IMR-90 (cell line): ENCODE results near the gene TSPO. TPM values are rescaled to one million over a fixed set of nuclear protein-coding genes. Genes with fewer than 3 reads are reported as not detected.

ENCODE experiments used
- ATAC-seq: fragments of 200-7000 bp; cut with Tn5 transposase; 2 replicates; pipeline ENCODE4 v1.9.1; 2020; ENCODE audit warnings: low read depth, mild to moderate bottlenecking, moderate library complexity
- BruUV-seq: library from RNA; stranded (reverse); fragments of 400-500 nt; replicated peaks from 2 replicates; lab custom pipeline; 2021; lab: Mats Ljungman, UMichigan
- CTCF ChIA-PET: fragments of 300-600 bp; formaldehyde crosslinking; extraction: SDS; loops from one replicate; lab custom pipeline; 2021; ENCODE audit warnings: antibody characterized with exemption; lab: Yijun Ruan, JAX
- POLR2A ChIA-PET: fragments of 300-600 bp; sonication (Branson Sonifier 250); formaldehyde crosslinking; loops from one replicate; lab custom pipeline; 2022; ENCODE audit warnings: antibody characterized with exemption; ENCODE audit not compliant: unreplicated experiment; lab: Charles Lee
- DNase-seq: peaks from one replicate; pipeline ENCODE4 v3.0.0; 2013
- H2AFZ ChIP-seq: replicated peaks from 2 replicates; pipeline ENCODE3; 2013; ENCODE audit warnings: low read length, mild to moderate bottlenecking; ENCODE audit not compliant: poor library complexity
- H2AK5ac ChIP-seq: 2 replicates; pipeline ENCODE4 v1.6.1; 2013; ENCODE audit warnings: low read depth, low read length, inconsistent platforms
- H2AK9ac ChIP-seq: replicated peaks from 2 replicates; pipeline ENCODE3; 2013; ENCODE audit warnings: mild to moderate bottlenecking, low read depth, low read length, moderate library complexity; ENCODE audit not compliant: poor library complexity
- H2BK120ac ChIP-seq: 2 replicates; pipeline ENCODE4 v1.6.1; 2013; ENCODE audit warnings: low read depth, low read length, inconsistent platforms
- H2BK15ac ChIP-seq: 3 replicates; pipeline ENCODE4 v1.6.1; 2013; ENCODE audit warnings: low read depth, low read length, inconsistent platforms
- H2BK20ac ChIP-seq: 2 replicates; pipeline ENCODE4 v1.6.1; 2013; ENCODE audit warnings: low read depth, mild to moderate bottlenecking, inconsistent platforms, low read length, moderate library complexity
- H2BK5ac ChIP-seq: 2 replicates; pipeline ENCODE4 v1.6.1; 2013; ENCODE audit warnings: mild to moderate bottlenecking, low read depth, low read length, inconsistent platforms; ENCODE audit not compliant: poor library complexity, severe bottlenecking
- H3K14ac ChIP-seq: replicated peaks from 2 replicates; pipeline ENCODE4 v1.6.1; 2013; ENCODE audit warnings: low read depth, low read length, inconsistent platforms
- H3K18ac ChIP-seq: 2 replicates; pipeline ENCODE4 v1.6.1; 2013; ENCODE audit warnings: low read depth, low read length, control low read depth
- H3K23ac ChIP-seq: 2 replicates; pipeline ENCODE4 v1.6.1; 2013; ENCODE audit warnings: low read depth, low read length, inconsistent platforms
- H3K27ac ChIP-seq: 2 replicates; pipeline ENCODE4 v1.5.1; 2013; ENCODE audit warnings: mild to moderate bottlenecking, control low read depth, low read length; ENCODE audit not compliant: insufficient read depth
- H3K27me3 ChIP-seq: 2 replicates; pipeline ENCODE4 v1.6.1; 2013; ENCODE audit warnings: low read length; ENCODE audit not compliant: control insufficient read depth, insufficient read depth
- H3K36me3 ChIP-seq: 2 replicates; pipeline ENCODE4 v1.6.1; 2013; ENCODE audit warnings: low read length, mixed read lengths; ENCODE audit not compliant: control insufficient read depth, insufficient read depth
- H3K4ac ChIP-seq: 2 replicates; pipeline ENCODE4 v1.6.1; 2013; ENCODE audit warnings: low read depth, low read length, inconsistent platforms
- H3K4me1 ChIP-seq: 2 replicates; pipeline ENCODE4 v1.6.1; 2013; ENCODE audit warnings: low read length, mixed read lengths; ENCODE audit not compliant: control insufficient read depth, insufficient read depth
- H3K4me2 ChIP-seq: 2 replicates; pipeline ENCODE4 v1.6.1; 2013; ENCODE audit warnings: low read depth, mild to moderate bottlenecking, control low read depth, low read length, moderate library complexity
- H3K4me3 ChIP-seq: 2 replicates; pipeline ENCODE4 v1.5.1; 2013; ENCODE audit warnings: low read depth, mild to moderate bottlenecking, control low read depth, low read length, moderate library complexity; ENCODE audit not compliant: insufficient read depth
- H3K56ac ChIP-seq: 2 replicates; pipeline ENCODE4 v1.6.1; 2013; ENCODE audit warnings: low read length, inconsistent platforms; ENCODE audit not compliant: insufficient read depth; ENCODE audit errors: extremely low read depth
- H3K79me1 ChIP-seq, 2 experiments: 2 replicates each; pipeline ENCODE4 v1.6.1; 2013; ENCODE audit warnings: low read length in 2 of 2, inconsistent platforms in 1 of 2, low read depth in 1 of 2
- H3K9ac ChIP-seq: 2 replicates; pipeline ENCODE4 v1.6.1; 2013; ENCODE audit warnings: low read depth, low read length, control low read depth
- H3K9me1 ChIP-seq: 2 replicates; pipeline ENCODE4 v1.6.1; 2013; ENCODE audit warnings: low read length, inconsistent platforms; ENCODE audit not compliant: insufficient read depth
- H3K9me3 ChIP-seq: 2 replicates; pipeline ENCODE4 v1.6.1; 2013; ENCODE audit warnings: low read length; ENCODE audit not compliant: control insufficient read depth, insufficient read depth
- H4K20me1 ChIP-seq: 2 replicates; pipeline ENCODE4 v1.6.1; 2013; ENCODE audit warnings: low read length, inconsistent platforms; ENCODE audit not compliant: insufficient read depth
- H4K5ac ChIP-seq: 2 replicates; pipeline ENCODE4 v1.6.1; 2013; ENCODE audit warnings: mild to moderate bottlenecking, low read depth, low read length, control low read depth
- H4K8ac ChIP-seq, 2 experiments: 2 replicates each; pipeline ENCODE4 v1.6.1; 2013; ENCODE audit warnings: low read depth in 2 of 2, low read length in 2 of 2, control low read depth in 1 of 2, inconsistent platforms in 1 of 2
- H4K91ac ChIP-seq: 2 replicates; pipeline ENCODE4 v1.6.1; 2013; ENCODE audit warnings: low read depth, low read length, inconsistent platforms; ENCODE audit not compliant: insufficient read depth
- BHLHE40 ChIP-seq: fragments of 150-350 bp; IDR thresholded peaks from 2 replicates; pipeline ENCODE4 v1.6.1; 2016; ENCODE audit warnings: mild to moderate bottlenecking, low read depth, low read length
- CEBPB ChIP-seq: IDR thresholded peaks from 2 replicates; pipeline ENCODE4 v1.6.1; 2012; ENCODE audit warnings: low read depth, low read length, improper control_type of control experiment
- CHD1 ChIP-seq: IDR thresholded peaks from 2 replicates; pipeline ENCODE4 v1.6.1; 2012; ENCODE audit warnings: low read depth, low read length, improper control_type of control experiment
- CTCF ChIP-seq: conservative IDR thresholded peaks from 2 replicates; pipeline ENCODE4 v1.5.1; 2012; ENCODE audit warnings: mild to moderate bottlenecking, low read depth, low read length, improper control_type of control experiment
- ELK1 ChIP-seq: fragments of 150-350 bp; IDR thresholded peaks from 2 replicates; pipeline ENCODE4 v1.6.1; 2016; ENCODE audit warnings: low read depth, mild to moderate bottlenecking, low read length, moderate library complexity, borderline replicate concordance
- FOS ChIP-seq: fragments of 150-350 bp; IDR thresholded peaks from 2 replicates; pipeline ENCODE4 v1.6.1; 2016; ENCODE audit warnings: low read depth, low read length
- MAFK ChIP-seq: IDR thresholded peaks from 2 replicates; pipeline ENCODE4 v1.6.1; 2012; ENCODE audit warnings: low read depth, low read length, improper control_type of control experiment
- MAZ ChIP-seq: IDR thresholded peaks from 2 replicates; pipeline ENCODE4 v1.6.1; 2012; ENCODE audit warnings: low read depth, mild to moderate bottlenecking, low read length, improper control_type of control experiment, moderate library complexity, borderline replicate concordance
- MXI1 ChIP-seq: IDR thresholded peaks from 2 replicates; pipeline ENCODE4 v1.6.1; 2012; ENCODE audit warnings: low read depth, mild to moderate bottlenecking, low read length, moderate library complexity, borderline replicate concordance
- NFE2L2 ChIP-seq: fragments of 150-350 bp; IDR thresholded peaks from 2 replicates; pipeline ENCODE4 v1.6.1; 2016; ENCODE audit warnings: low read depth, mild to moderate bottlenecking, low read length
- POLR2A ChIP-seq: IDR thresholded peaks from 2 replicates; pipeline ENCODE4 v1.6.1; 2012; ENCODE audit warnings: mild to moderate bottlenecking, low read depth, low read length
- RAD21 ChIP-seq: IDR thresholded peaks from 2 replicates; pipeline ENCODE4 v1.6.1; 2012; ENCODE audit warnings: low read length, improper control_type of control experiment
- RCOR1 ChIP-seq: IDR thresholded peaks from 2 replicates; pipeline ENCODE4 v1.6.1; 2012; ENCODE audit warnings: mild to moderate bottlenecking, low read length, improper control_type of control experiment; ENCODE audit not compliant: insufficient replicate concordance
- RFX5 ChIP-seq: IDR thresholded peaks from 2 replicates; pipeline ENCODE4 v1.8.0; 2012; ENCODE audit warnings: low read depth, mild to moderate bottlenecking, low read length, moderate library complexity
- SMC3 ChIP-seq: fragments of 150-350 bp; IDR thresholded peaks from 2 replicates; pipeline ENCODE4 v1.6.1; 2016; ENCODE audit warnings: low read depth, mild to moderate bottlenecking, antibody characterized with exemption, low read length, moderate library complexity
- USF2 ChIP-seq: fragments of 150-350 bp; IDR thresholded peaks from 2 replicates; pipeline ENCODE4 v1.6.1; 2017; ENCODE audit warnings: mild to moderate bottlenecking, antibody characterized with exemption, low read length, low read depth
- WGBS, 2 experiments: methylation state at CpG; one replicate each; pipeline versions ENCODE4 v1.1.5 to v1.1.7; 2013; ENCODE audit warnings: missing lambda C conversion rate in 2 of 2; ENCODE audit not compliant: insufficient read length in 1 of 2; ENCODE audit errors: extremely low coverage in 2 of 2; 5-methylcytosine and 5-hydroxymethylcytosine counted together
- dilution Hi-C: fragments of 300-500 bp; cut with HindIII; formaldehyde crosslinking; loops from one replicate; pipeline ENCODE4 v1.14.3; 2018; ENCODE audit warnings: low sequenced_read_pairs; ENCODE audit not compliant: unreplicated experiment
- in situ Hi-C: fragments of 300-500 bp; cut with MboI; formaldehyde crosslinking; loops from 3 replicates; pipeline ENCODE4 v1.14.3; 2019; ENCODE audit warnings: low sequenced_read_pairs, inconsistent platforms, mixed read lengths
- intact Hi-C: fragments of 100-400 bp; cut with micrococcal nuclease; formaldehyde crosslinking; loops from 2 replicates; pipeline ENCODE4 v1.10.0; 2022
- polyA plus RNA-seq, 3 experiments: library from polyadenylated mRNA; depleted of rRNA; stranded (reverse); fragments of >200 nt; gene quantifications; 2 replicates each; pipeline ENCODE4 v1.2.3, GENCODE V29; 2012; ENCODE audit warnings: low replicate concordance in 1 of 3
- total RNA-seq: library from RNA; depleted of rRNA; stranded (reverse); fragments of >200 nt; gene quantifications from 2 replicates; pipeline ENCODE4 v1.2.3, GENCODE V29; 2012

The TSPO gene
- total and polyA plus RNA-seq, 2 of the 4 experiments (the other 2 are of a cell fraction), result 115 to 297 TPM

GRCh38 chr22:43164636-43165035 is 13.3 kb downstream of the TSPO start:
- H3K14ac ChIP-seq, result no peak overlapping the region; the same call in 1 of the 2 replicates
- POLR2A ChIA-PET, result no interaction called here
- dilution Hi-C loops, result no loop called here

More at GRCh38 chr22:43164636-43165035, 13.3 kb downstream of the TSPO start:
- in situ Hi-C loops, result no loop called here
- WGBS, 2 experiments, result 77% methylated on average over 10 of the region's 16 CpGs; no CpG with 5 or more reads in 1 of the 2 experiments
- Histone ChIP-seq H3K4ac (no peak overlapping the region), H3K27me3 (no peaks in the 10 kb centered on the region), H3K9me3 (no peaks in the 10 kb centered on the region), H2BK120ac (no peak overlapping the region), H2AK9ac (no peak overlapping the region), H3K4me1 (no peaks in the 10 kb centered on the region), H3K4me2 (no peak overlapping the region), H4K5ac (no peak overlapping the region), H2AK5ac (no peak overlapping the region), H4K8ac (no peak overlapping the region), H3K23ac (no peak overlapping the region), H3K36me3 (peaks cover 31% of the 10 kb centered on the region), H2BK15ac (no peak overlapping the region), H3K4me3 (no peak overlapping the region), H3K79me1 (peaks cover 5 to 16% of the 10 kb centered on the region in 2 experiments; a peak in 3 of 4 replicates), H4K20me1 (peaks cover 16% of the 10 kb centered on the region), H2BK5ac (no peak overlapping the region), H2BK20ac (no peak overlapping the region), H4K91ac (no peak overlapping the region), H3K18ac (no peak overlapping the region), H2AFZ (no peak overlapping the region), H3K9me1 (peaks cover 4% of the 10 kb centered on the region), H3K27ac (no peak overlapping the region), H3K9ac (no peak overlapping the region), H3K56ac (no peak overlapping the region)
- no TSS peak for BruUV-seq
- ATAC-seq (no peak), DNase-seq (no peak)
- CTCF ChIA-PET, result no interaction called here
- TF ChIP-seq RFX5 (no peak), POLR2A (no peak), MXI1 (no peak), CTCF (no peak), RCOR1 (no peak), MAZ (no peak), BHLHE40 (no peak), SMC3 (no peak), FOS (no peak), RAD21 (no peak), CHD1 (no peak), NFE2L2 (no peak), MAFK (no peak), CEBPB (no peak), USF2 (no peak), ELK1 (no peak)
- intact Hi-C loops, result no loop called here
